WTC11 (cell line): ENCODE measurements around the gene EREG. TPM values are rescaled to one million over a fixed set of nuclear protein-coding genes. Genes with fewer than 3 reads are reported as not detected.

Experiments used
- ATAC-seq: fragments of 200-7000 bp; cut with Tn5 transposase; 2 replicates; pipeline ENCODE4 v1.10.0; 2021; ENCODE audit warnings: mild to moderate bottlenecking, moderate library complexity
- CTCF ChIA-PET: fragments of 300-600 bp; sonication (Branson Sonifier 250); formaldehyde crosslinking; loops from one replicate; lab custom pipeline; 2021; ENCODE audit warnings: antibody characterized with exemption; lab: Charles Lee
- POLR2A ChIA-PET: fragments of 350-600 bp; sonication (Branson Sonifier 250); formaldehyde crosslinking; loops from one replicate; lab custom pipeline; 2021; ENCODE audit warnings: antibody characterized with exemption; lab: Charles Lee
- DNase-seq: peaks from one replicate; pipeline ENCODE4 v3.0.0; 2021; ENCODE audit warnings: low spot score
- H3K27ac Mint-ChIP-seq: 2 replicates; pipeline ENCODE4 v1.8.0; 2021; ENCODE audit warnings: mixed read lengths
- H3K27me3 Mint-ChIP-seq: 2 replicates; pipeline ENCODE4 v1.8.0; 2021; ENCODE audit warnings: low read depth, mild to moderate bottlenecking, moderate library complexity, mixed read lengths
- H3K36me3 Mint-ChIP-seq: 2 replicates; pipeline ENCODE4 v1.8.0; 2021; ENCODE audit warnings: mixed read lengths
- H3K4me1 Mint-ChIP-seq: 2 replicates; pipeline ENCODE4 v1.8.0; 2022; ENCODE audit warnings: mixed read lengths
- H3K4me3 Mint-ChIP-seq: 2 replicates; pipeline ENCODE4 v1.8.0; 2021; ENCODE audit warnings: mild to moderate bottlenecking, moderate library complexity, mixed read lengths
- H3K9me3 Mint-ChIP-seq: 2 replicates; pipeline ENCODE4 v1.8.0; 2021; ENCODE audit warnings: mixed read lengths
- HMGA2 ChIP-seq: fragments of 250-450 bp; sonication (Bioruptor Pico); IDR thresholded peaks from 2 replicates; pipeline ENCODE4 v1.4.0; 2021; ENCODE audit warnings: mild to moderate bottlenecking, moderate library complexity
- NFATC4 ChIP-seq: fragments of 250-450 bp; sonication (Bioruptor Pico); IDR thresholded peaks from 2 replicates; pipeline ENCODE4 v1.9.0; 2021; ENCODE audit warnings: mild to moderate bottlenecking
- NR1H2 ChIP-seq: sonication (generic); formaldehyde crosslinking; IDR thresholded peaks from 2 replicates; pipeline ENCODE4 v1.9.0; 2021; ENCODE audit warnings: mild to moderate bottlenecking, moderate library complexity, missing genetic modification reagents
- NR2C2 ChIP-seq: sonication (generic); formaldehyde crosslinking; IDR thresholded peaks from 2 replicates; pipeline ENCODE4 v1.8.0; 2022; ENCODE audit warnings: mild to moderate bottlenecking, missing genetic modification reagents
- PRRX2 ChIP-seq: fragments of 250-450 bp; sonication (Bioruptor Pico); IDR thresholded peaks from 2 replicates; pipeline ENCODE4 v1.8.0; 2021; ENCODE audit warnings: mild to moderate bottlenecking
- SMAD3 ChIP-seq: sonication (generic); formaldehyde crosslinking; IDR thresholded peaks from 2 replicates; pipeline ENCODE4 v1.8.0; 2022; ENCODE audit warnings: missing genetic modification reagents, mild to moderate bottlenecking, borderline replicate concordance
- SMAD4 ChIP-seq: sonication (generic); formaldehyde crosslinking; IDR thresholded peaks from 2 replicates; pipeline ENCODE4 v1.8.0; 2022; ENCODE audit warnings: mild to moderate bottlenecking, missing genetic modification reagents
- TCF7 ChIP-seq: sonication (generic); formaldehyde crosslinking; IDR thresholded peaks from 2 replicates; pipeline ENCODE4 v1.8.0; 2022; ENCODE audit warnings: mild to moderate bottlenecking, low read depth, missing genetic modification reagents, moderate library complexity
- TP53 ChIP-seq: sonication (generic); formaldehyde crosslinking; IDR thresholded peaks from 2 replicates; pipeline ENCODE4 v1.8.1; 2023; ENCODE audit warnings: mild to moderate bottlenecking, missing genetic modification reagents
- total RNA-seq: library from RNA; stranded (reverse); gene quantifications from 3 replicates; pipeline ENCODE4 v1.2.3, GENCODE V29; 2021
- TF ChIP-seq, protein P1 (sequence below): sonication (generic); formaldehyde crosslinking; IDR thresholded peaks from 2 replicates; pipeline ENCODE4 v1.8.1; 2023; ENCODE audit warnings: mild to moderate bottlenecking, moderate library complexity, missing genetic modification reagents
- TF ChIP-seq, protein P2 (sequence below): fragments of 250-450 bp; sonication (Bioruptor Pico); IDR thresholded peaks from 2 replicates; pipeline ENCODE4 v1.9.0; 2021; ENCODE audit warnings: mild to moderate bottlenecking
- TF ChIP-seq, protein P3 (sequence below): sonication (generic); formaldehyde crosslinking; IDR thresholded peaks from 2 replicates; pipeline ENCODE4 v1.8.0; 2022; ENCODE audit warnings: mild to moderate bottlenecking, missing genetic modification reagents
- TF ChIP-seq, protein P4 (sequence below): fragments of 250-450 bp; sonication (Bioruptor Pico); IDR thresholded peaks from 2 replicates; pipeline ENCODE4 v1.9.0; 2021; ENCODE audit warnings: mild to moderate bottlenecking, borderline replicate concordance
- TF ChIP-seq, protein P5 (sequence below): sonication (generic); formaldehyde crosslinking; IDR thresholded peaks from 2 replicates; pipeline ENCODE4 v1.8.1; 2023; ENCODE audit warnings: mild to moderate bottlenecking, missing genetic modification reagents
- TF ChIP-seq, protein P6 (sequence below): fragments of 250-450 bp; sonication (Bioruptor Pico); IDR thresholded peaks from 2 replicates; pipeline ENCODE4 v1.9.0; 2021; ENCODE audit warnings: mild to moderate bottlenecking
- TF ChIP-seq, protein P7 (sequence below): sonication (generic); formaldehyde crosslinking; IDR thresholded peaks from 2 replicates; pipeline ENCODE4 v1.8.0; 2023; ENCODE audit warnings: missing genetic modification reagents, mild to moderate bottlenecking, borderline replicate concordance
- TF ChIP-seq, protein P8 (sequence below): sonication (generic); formaldehyde crosslinking; IDR thresholded peaks from 2 replicates; pipeline ENCODE4 v1.8.1; 2022; ENCODE audit warnings: low read depth, missing genetic modification reagents, borderline replicate concordance

EREG gene
- total RNA-seq, 1 experiment from 2014 or later: 0.09 TPM

DNA sequence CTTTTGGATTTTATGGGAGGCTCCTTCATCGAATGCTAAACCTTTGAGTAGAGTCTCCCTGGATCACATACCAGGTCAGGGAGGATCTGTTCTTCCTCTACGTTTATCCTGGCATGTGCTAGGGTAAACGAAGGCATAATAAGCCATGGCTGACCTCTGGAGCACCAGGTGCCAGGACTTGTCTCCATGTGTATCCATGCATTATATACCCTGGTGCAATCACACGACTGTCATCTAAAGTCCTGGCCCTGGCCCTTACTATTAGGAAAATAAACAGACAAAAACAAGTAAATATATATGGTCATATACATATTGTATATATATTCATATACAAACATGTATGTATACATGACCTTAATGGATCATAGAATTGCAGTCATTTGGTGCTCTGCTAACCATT lies 21.2 kb downstream of the EREG start:
- CTCF ChIA-PET: no interaction called here
- ATAC-seq: no peak
- H3K27me3 Mint-ChIP-seq: no peaks in the 10 kb centered on the region
- no peaks in the 10 kb centered on the region for H3K4me1 Mint-ChIP-seq
- H3K9me3 Mint-ChIP-seq: no peaks in the 10 kb centered on the region
- DNase-seq: no peak
- no peak overlapping the region for H3K27ac Mint-ChIP-seq
- POLR2A ChIA-PET: no interaction called here
- H3K4me3 Mint-ChIP-seq: no peak overlapping the region
- H3K36me3 Mint-ChIP-seq: no peaks in the 10 kb centered on the region
- TF ChIP-seq, protein P1, sequence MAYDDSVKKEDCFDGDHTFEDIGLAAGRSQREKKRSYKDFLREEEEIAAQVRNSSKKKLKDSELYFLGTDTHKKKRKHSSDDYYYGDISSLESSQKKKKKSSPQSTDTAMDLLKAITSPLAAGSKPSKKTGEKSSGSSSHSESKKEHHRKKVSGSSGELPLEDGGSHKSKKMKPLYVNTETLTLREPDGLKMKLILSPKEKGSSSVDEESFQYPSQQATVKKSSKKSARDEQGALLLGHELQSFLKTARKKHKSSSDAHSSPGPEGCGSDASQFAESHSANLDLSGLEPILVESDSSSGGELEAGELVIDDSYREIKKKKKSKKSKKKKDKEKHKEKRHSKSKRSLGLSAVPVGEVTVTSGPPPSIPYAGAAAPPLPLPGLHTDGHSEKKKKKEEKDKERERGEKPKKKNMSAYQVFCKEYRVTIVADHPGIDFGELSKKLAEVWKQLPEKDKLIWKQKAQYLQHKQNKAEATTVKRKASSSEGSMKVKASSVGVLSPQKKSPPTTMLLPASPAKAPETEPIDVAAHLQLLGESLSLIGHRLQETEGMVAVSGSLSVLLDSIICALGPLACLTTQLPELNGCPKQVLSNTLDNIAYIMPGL (CRISPR knock-in tag): no peak
- TF ChIP-seq, protein P2, sequence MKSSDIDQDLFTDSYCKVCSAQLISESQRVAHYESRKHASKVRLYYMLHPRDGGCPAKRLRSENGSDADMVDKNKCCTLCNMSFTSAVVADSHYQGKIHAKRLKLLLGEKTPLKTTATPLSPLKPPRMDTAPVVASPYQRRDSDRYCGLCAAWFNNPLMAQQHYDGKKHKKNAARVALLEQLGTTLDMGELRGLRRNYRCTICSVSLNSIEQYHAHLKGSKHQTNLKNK (CRISPR knock-in tag): no peak
- TF ChIP-seq SMAD3 (CRISPR knock-in tag) (no peak), HMGA2 (no peak), NFATC4 (no peak), NR1H2 (CRISPR knock-in tag) (no peak), TCF7 (CRISPR knock-in tag) (no peak), PRRX2 (CRISPR knock-in tag) (no peak), TP53 (CRISPR knock-in tag) (no peak), NR2C2 (CRISPR knock-in tag) (no peak), SMAD4 (CRISPR knock-in tag) (no peak)
- TF ChIP-seq, protein P3, sequence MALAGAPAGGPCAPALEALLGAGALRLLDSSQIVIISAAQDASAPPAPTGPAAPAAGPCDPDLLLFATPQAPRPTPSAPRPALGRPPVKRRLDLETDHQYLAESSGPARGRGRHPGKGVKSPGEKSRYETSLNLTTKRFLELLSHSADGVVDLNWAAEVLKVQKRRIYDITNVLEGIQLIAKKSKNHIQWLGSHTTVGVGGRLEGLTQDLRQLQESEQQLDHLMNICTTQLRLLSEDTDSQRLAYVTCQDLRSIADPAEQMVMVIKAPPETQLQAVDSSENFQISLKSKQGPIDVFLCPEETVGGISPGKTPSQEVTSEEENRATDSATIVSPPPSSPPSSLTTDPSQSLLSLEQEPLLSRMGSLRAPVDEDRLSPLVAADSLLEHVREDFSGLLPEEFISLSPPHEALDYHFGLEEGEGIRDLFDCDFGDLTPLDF: no peak
- TF ChIP-seq, protein P4, sequence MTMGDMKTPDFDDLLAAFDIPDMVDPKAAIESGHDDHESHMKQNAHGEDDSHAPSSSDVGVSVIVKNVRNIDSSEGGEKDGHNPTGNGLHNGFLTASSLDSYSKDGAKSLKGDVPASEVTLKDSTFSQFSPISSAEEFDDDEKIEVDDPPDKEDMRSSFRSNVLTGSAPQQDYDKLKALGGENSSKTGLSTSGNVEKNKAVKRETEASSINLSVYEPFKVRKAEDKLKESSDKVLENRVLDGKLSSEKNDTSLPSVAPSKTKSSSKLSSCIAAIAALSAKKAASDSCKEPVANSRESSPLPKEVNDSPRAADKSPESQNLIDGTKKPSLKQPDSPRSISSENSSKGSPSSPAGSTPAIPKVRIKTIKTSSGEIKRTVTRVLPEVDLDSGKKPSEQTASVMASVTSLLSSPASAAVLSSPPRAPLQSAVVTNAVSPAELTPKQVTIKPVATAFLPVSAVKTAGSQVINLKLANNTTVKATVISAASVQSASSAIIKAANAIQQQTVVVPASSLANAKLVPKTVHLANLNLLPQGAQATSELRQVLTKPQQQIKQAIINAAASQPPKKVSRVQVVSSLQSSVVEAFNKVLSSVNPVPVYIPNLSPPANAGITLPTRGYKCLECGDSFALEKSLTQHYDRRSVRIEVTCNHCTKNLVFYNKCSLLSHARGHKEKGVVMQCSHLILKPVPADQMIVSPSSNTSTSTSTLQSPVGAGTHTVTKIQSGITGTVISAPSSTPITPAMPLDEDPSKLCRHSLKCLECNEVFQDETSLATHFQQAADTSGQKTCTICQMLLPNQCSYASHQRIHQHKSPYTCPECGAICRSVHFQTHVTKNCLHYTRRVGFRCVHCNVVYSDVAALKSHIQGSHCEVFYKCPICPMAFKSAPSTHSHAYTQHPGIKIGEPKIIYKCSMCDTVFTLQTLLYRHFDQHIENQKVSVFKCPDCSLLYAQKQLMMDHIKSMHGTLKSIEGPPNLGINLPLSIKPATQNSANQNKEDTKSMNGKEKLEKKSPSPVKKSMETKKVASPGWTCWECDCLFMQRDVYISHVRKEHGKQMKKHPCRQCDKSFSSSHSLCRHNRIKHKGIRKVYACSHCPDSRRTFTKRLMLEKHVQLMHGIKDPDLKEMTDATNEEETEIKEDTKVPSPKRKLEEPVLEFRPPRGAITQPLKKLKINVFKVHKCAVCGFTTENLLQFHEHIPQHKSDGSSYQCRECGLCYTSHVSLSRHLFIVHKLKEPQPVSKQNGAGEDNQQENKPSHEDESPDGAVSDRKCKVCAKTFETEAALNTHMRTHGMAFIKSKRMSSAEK: no peak
- TF ChIP-seq, protein P5, sequence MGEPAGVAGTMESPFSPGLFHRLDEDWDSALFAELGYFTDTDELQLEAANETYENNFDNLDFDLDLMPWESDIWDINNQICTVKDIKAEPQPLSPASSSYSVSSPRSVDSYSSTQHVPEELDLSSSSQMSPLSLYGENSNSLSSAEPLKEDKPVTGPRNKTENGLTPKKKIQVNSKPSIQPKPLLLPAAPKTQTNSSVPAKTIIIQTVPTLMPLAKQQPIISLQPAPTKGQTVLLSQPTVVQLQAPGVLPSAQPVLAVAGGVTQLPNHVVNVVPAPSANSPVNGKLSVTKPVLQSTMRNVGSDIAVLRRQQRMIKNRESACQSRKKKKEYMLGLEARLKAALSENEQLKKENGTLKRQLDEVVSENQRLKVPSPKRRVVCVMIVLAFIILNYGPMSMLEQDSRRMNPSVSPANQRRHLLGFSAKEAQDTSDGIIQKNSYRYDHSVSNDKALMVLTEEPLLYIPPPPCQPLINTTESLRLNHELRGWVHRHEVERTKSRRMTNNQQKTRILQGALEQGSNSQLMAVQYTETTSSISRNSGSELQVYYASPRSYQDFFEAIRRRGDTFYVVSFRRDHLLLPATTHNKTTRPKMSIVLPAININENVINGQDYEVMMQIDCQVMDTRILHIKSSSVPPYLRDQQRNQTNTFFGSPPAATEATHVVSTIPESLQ: no peak
- TF ChIP-seq, protein P6, sequence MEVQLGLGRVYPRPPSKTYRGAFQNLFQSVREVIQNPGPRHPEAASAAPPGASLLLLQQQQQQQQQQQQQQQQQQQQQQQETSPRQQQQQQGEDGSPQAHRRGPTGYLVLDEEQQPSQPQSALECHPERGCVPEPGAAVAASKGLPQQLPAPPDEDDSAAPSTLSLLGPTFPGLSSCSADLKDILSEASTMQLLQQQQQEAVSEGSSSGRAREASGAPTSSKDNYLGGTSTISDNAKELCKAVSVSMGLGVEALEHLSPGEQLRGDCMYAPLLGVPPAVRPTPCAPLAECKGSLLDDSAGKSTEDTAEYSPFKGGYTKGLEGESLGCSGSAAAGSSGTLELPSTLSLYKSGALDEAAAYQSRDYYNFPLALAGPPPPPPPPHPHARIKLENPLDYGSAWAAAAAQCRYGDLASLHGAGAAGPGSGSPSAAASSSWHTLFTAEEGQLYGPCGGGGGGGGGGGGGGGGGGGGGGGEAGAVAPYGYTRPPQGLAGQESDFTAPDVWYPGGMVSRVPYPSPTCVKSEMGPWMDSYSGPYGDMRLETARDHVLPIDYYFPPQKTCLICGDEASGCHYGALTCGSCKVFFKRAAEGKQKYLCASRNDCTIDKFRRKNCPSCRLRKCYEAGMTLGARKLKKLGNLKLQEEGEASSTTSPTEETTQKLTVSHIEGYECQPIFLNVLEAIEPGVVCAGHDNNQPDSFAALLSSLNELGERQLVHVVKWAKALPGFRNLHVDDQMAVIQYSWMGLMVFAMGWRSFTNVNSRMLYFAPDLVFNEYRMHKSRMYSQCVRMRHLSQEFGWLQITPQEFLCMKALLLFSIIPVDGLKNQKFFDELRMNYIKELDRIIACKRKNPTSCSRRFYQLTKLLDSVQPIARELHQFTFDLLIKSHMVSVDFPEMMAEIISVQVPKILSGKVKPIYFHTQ (CRISPR knock-in tag): no peak
- TF ChIP-seq, protein P7, sequence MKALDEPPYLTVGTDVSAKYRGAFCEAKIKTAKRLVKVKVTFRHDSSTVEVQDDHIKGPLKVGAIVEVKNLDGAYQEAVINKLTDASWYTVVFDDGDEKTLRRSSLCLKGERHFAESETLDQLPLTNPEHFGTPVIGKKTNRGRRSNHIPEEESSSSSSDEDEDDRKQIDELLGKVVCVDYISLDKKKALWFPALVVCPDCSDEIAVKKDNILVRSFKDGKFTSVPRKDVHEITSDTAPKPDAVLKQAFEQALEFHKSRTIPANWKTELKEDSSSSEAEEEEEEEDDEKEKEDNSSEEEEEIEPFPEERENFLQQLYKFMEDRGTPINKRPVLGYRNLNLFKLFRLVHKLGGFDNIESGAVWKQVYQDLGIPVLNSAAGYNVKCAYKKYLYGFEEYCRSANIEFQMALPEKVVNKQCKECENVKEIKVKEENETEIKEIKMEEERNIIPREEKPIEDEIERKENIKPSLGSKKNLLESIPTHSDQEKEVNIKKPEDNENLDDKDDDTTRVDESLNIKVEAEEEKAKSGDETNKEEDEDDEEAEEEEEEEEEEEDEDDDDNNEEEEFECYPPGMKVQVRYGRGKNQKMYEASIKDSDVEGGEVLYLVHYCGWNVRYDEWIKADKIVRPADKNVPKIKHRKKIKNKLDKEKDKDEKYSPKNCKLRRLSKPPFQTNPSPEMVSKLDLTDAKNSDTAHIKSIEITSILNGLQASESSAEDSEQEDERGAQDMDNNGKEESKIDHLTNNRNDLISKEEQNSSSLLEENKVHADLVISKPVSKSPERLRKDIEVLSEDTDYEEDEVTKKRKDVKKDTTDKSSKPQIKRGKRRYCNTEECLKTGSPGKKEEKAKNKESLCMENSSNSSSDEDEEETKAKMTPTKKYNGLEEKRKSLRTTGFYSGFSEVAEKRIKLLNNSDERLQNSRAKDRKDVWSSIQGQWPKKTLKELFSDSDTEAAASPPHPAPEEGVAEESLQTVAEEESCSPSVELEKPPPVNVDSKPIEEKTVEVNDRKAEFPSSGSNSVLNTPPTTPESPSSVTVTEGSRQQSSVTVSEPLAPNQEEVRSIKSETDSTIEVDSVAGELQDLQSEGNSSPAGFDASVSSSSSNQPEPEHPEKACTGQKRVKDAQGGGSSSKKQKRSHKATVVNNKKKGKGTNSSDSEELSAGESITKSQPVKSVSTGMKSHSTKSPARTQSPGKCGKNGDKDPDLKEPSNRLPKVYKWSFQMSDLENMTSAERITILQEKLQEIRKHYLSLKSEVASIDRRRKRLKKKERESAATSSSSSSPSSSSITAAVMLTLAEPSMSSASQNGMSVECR (CRISPR knock-in tag): no peak
- TF ChIP-seq, protein P8, sequence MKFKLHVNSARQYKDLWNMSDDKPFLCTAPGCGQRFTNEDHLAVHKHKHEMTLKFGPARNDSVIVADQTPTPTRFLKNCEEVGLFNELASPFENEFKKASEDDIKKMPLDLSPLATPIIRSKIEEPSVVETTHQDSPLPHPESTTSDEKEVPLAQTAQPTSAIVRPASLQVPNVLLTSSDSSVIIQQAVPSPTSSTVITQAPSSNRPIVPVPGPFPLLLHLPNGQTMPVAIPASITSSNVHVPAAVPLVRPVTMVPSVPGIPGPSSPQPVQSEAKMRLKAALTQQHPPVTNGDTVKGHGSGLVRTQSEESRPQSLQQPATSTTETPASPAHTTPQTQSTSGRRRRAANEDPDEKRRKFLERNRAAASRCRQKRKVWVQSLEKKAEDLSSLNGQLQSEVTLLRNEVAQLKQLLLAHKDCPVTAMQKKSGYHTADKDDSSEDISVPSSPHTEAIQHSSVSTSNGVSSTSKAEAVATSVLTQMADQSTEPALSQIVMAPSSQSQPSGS (CRISPR knock-in tag): no peak
